Fibroblast of lung (primary cell): ENCODE results near the gene ARHGAP28.

Experiments
- EZH2 ChIP-seq: IDR thresholded peaks from 2 replicates; pipeline ENCODE4 v1.5.1; 2012; ENCODE audit warnings: low read length, control low read depth, mild to moderate bottlenecking; ENCODE audit errors: missing control alignments
- TF ChIP-seq, protein P1 (sequence below), 2 donors: IDR thresholded peaks in 1 of 2; conservative IDR thresholded peaks in 1 of 2; 1 replicate in 1 of 2; 2 replicates in 1 of 2; pipeline ENCODE4 v1.5.1; 2011 to 2012; ENCODE audit warnings: low read length in 2 of 2, control low read depth in 1 of 2, inconsistent platforms in 1 of 2, low read depth in 1 of 2, mild to moderate bottlenecking in 1 of 2

DNA sequence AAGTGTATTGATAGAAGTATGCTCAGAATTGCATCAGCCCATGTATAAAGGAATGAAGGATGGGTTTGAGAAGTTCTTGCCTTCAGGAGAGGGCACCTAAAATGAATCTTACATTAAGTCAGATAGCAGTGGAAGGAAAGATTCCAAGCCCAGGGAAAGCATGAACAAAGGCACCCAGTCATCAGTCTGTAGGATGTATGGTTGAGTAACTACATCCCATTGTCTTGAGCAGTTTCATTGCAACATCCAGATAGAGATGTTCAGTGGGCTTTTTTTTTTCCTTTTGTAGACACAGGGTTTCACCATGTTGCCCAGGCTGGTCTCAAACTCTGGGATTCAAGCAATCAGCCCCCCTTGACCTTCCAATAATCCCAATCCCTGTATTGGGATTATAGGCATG is 80.7 kb downstream of the ARHGAP28 start:
- TF ChIP-seq, protein P1, sequence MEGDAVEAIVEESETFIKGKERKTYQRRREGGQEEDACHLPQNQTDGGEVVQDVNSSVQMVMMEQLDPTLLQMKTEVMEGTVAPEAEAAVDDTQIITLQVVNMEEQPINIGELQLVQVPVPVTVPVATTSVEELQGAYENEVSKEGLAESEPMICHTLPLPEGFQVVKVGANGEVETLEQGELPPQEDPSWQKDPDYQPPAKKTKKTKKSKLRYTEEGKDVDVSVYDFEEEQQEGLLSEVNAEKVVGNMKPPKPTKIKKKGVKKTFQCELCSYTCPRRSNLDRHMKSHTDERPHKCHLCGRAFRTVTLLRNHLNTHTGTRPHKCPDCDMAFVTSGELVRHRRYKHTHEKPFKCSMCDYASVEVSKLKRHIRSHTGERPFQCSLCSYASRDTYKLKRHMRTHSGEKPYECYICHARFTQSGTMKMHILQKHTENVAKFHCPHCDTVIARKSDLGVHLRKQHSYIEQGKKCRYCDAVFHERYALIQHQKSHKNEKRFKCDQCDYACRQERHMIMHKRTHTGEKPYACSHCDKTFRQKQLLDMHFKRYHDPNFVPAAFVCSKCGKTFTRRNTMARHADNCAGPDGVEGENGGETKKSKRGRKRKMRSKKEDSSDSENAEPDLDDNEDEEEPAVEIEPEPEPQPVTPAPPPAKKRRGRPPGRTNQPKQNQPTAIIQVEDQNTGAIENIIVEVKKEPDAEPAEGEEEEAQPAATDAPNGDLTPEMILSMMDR (conservative IDR thresholded peaks at IDR 0.05 in 1 of 2, IDR thresholded peaks at IDR 0.05 in 1 of 2; ENCODE audit: low read depth in 1 of 2, low read length in 2 of 2) = no peak
- TF ChIP-seq EZH2 = no peak
